Measurements from ENCODE around the gene AVP. TPM values are rescaled to one million over a fixed set of nuclear protein-coding genes. Genes with fewer than 3 reads are reported as not detected.
A peak's percentile ranks its signal among the peaks of the same experiment; 100 is the strongest.
"Not testable (repeated sequence)": the region's sequence is repeated elsewhere in the genome, so short reads cannot be mapped to it uniquely, and the experiment has no call there.

Gene AVP
- total RNA-seq, 1 donor from 2014 or later = not detected

GRCh38 chr20:3068986-3069900 is 15.3 kb downstream of the AVP start:
- ATAC-seq = peak; percentile 38
- DNase-seq = no peak
- intact Hi-C loops (cut with micrococcal nuclease) = no loop called here

- DNase-seq (no peak), ATAC-seq (no peak)
- intact Hi-C loops (cut with micrococcal nuclease) = no loop called here
Measured at GRCh38 chr20:3068075-3068474, 16.4 kb downstream of the AVP start.

- DNase-seq = no peak
- intact Hi-C loops (cut with micrococcal nuclease) = no loop called here
- no peak for ATAC-seq
Measured at GRCh38 chr20:3067139-3068014, 17.1 kb downstream of the AVP start.

GRCh38 chr20:3064119-3064518 is 20.4 kb downstream of the AVP start:
- ATAC-seq; DNase-seq; intact Hi-C loops (cut with micrococcal nuclease): not testable (repeated sequence)

GRCh38 chr20:3059489-3059888 is 25.0 kb downstream of the AVP start:
- intact Hi-C loops (cut with micrococcal nuclease) = no loop called here

GRCh38 chr20:3051385-3052019 is 33.0 kb downstream of the AVP start:
- intact Hi-C loops (cut with micrococcal nuclease) = loop anchor here (5.0 kb wide), 1 partner anchor 66 kb away; no protein-coding TSS in a partner anchor
- no peak for ATAC-seq

More at GRCh38 chr20:3059489-3059888, 25.0 kb downstream of the AVP start:
- ATAC-seq (no peak), DNase-seq (no peak)

GRCh38 chr20:3047486-3048419 is 36.8 kb downstream of the AVP start:
- DNase-seq (no peak), ATAC-seq (no peak)
- intact Hi-C loops (cut with micrococcal nuclease) = no loop called here

More at GRCh38 chr20:3051385-3052019, 33.0 kb downstream of the AVP start:
- no peak for DNase-seq

GRCh38 chr20:3046677-3047462 is 37.7 kb downstream of the AVP start:
- ATAC-seq (no peak), DNase-seq (no peak)
- intact Hi-C loops (cut with micrococcal nuclease) = no loop called here

GRCh38 chr20:3045816-3046676 is 38.5 kb downstream of the AVP start, which contains the start of gene MRPS26:
MRPS26 (plus strand) TSS chr20:3046052; CDS start chr20:3046069, 17 bp downstream.
- DNase-seq = peak; percentile 96
- intact Hi-C loops (cut with micrococcal nuclease) = no loop called here
- peak; percentile 95 for ATAC-seq

- intact Hi-C loops (cut with micrococcal nuclease) = no loop called here
- ATAC-seq = peak; percentile 78
- no peak for DNase-seq
Measured at GRCh38 chr20:3045042-3045815, 39.3 kb downstream of the AVP start.

GRCh38 chr20:3044336-3044965 is 40.1 kb downstream of the AVP start:
- intact Hi-C loops (cut with micrococcal nuclease) = no loop called here
- no peak for ATAC-seq
- no peak for DNase-seq

- DNase-seq = no peak
- intact Hi-C loops (cut with micrococcal nuclease) = no loop called here
- ATAC-seq = no peak
Measured at GRCh38 chr20:3043322-3043721, 41.2 kb downstream of the AVP start, which contains the start of gene GNRH2. GNRH2 (plus strand) TSS chr20:3043622; CDS start chr20:3044415, 793 bp downstream.

- intact Hi-C loops (cut with micrococcal nuclease) = no loop called here
- peak; percentile 74 for DNase-seq
- peak; percentile 6 for ATAC-seq
Measured at GRCh38 chr20:3042625-3043024, 41.9 kb downstream of the AVP start.

- no peak for ATAC-seq
- intact Hi-C loops (cut with micrococcal nuclease) = no loop called here
- no peak for DNase-seq
Measured at GRCh38 chr20:3041854-3042409, 42.6 kb downstream of the AVP start.

GRCh38 chr20:3040086-3040485 is 44.4 kb downstream of the AVP start:
- intact Hi-C loops (cut with micrococcal nuclease) = no loop called here
- no peak for ATAC-seq
- no peak for DNase-seq

All from left ventricle myocardium superior (tissue), 1 donor.